Measurements from ENCODE around the gene CAMK1D.

CAMK1D gene

GRCh38 chr10:12572281-12572680 lies 222.9 kb downstream of the CAMK1D start:
- no peaks in the 10 kb centered on the region for H3K27me3 ChIP-seq (ENCODE audit: insufficient read depth, low read depth)
- no peaks in the 10 kb centered on the region for H3K79me2 ChIP-seq (ENCODE audit: insufficient read depth, low read depth)
- no peak overlapping the region for H3K27ac ChIP-seq
- H3K36me3 ChIP-seq (ENCODE audit: insufficient read depth): no peaks in the 10 kb centered on the region
- H3K4me3 ChIP-seq (IDR thresholded peaks at IDR 0.05; ENCODE audit: insufficient read depth, low read depth, low read length): no peak overlapping the region
- H3K4me1 ChIP-seq (ENCODE audit: low read depth, poor library complexity, severe bottlenecking): peaks cover 6% of the 10 kb centered on the region
- H2AFZ ChIP-seq (ENCODE audit: low read depth): no peak overlapping the region
- no peak for TF ChIP-seq CTCF (conservative IDR thresholded peaks at IDR 0.05; ENCODE audit: low read depth, low read length)
- no peak overlapping the region for H3K9ac ChIP-seq
- no peaks in the 10 kb centered on the region for H4K20me1 ChIP-seq (ENCODE audit: insufficient read depth)
- no peak overlapping the region for H3K4me2 ChIP-seq

DNA sequence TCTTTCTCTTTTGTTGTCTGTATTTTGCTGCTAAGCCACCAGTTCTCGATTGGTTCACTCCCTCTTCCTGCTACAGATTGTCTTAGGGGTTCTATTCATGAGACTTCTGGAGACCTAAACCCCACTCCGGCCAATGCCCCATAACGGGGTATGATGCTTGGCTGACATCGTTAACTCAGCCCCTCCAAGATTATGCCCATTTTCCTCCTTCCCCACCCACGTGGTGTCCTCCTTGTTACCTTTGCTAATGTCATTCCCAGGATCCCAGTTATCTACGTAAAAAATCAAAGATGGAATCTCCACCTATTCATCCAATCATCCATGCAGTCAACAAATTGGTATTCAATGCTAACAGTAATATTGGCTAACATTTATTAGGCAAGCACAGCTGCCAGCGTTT lies 228.3 kb downstream of the CAMK1D start:
- no peak overlapping the region for H3K4me3 ChIP-seq (IDR thresholded peaks at IDR 0.05; ENCODE audit: insufficient read depth, low read depth, low read length)
- no peaks in the 10 kb centered on the region for H3K79me2 ChIP-seq (ENCODE audit: insufficient read depth, low read depth)
- no peak for TF ChIP-seq CTCF (conservative IDR thresholded peaks at IDR 0.05; ENCODE audit: low read depth, low read length)

DNA sequence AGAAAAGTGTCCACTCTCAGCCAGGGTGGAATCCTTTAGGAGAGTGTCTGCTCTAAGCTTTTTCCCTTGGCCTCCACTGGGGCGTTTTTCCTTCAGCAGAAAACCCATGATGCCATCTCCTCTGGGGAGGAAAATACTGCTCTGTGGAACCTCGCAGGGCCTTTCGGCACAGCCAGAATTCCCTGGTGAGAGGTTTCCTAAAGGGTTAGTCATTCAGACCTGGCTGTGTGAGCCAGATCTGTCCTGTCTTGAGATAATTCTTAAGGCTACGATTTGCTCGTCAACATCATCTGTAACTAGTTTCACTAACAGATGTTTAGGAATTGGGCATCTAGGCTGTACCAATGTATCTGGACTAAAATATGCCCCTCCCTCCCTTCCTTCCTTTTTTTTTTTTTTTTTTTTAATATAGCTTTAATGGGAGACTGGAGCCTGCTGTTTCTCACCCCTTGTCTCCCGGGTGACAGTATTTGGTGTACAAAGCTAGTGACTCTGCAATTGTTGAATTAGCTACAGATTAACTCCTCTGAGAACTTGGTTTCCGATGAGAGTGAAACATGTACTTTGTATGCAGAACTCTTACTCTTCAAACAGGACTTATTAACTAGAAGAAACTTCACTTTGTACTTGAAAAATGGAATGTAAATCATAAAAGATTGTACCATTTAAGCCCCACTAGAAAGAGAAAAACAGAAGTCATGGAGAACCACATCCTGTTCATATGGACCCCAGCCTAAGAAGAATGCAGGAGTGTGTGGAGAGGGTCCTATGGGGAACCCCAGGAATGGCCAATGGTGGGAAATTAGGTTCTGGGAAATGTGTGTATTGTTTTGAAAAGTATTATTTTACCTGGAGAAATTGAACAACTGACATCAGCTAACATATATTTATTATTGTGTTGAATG lies 230.9 kb downstream of the CAMK1D start:
- H3K27ac ChIP-seq: no peak overlapping the region
- H3K79me2 ChIP-seq (ENCODE audit: insufficient read depth, low read depth): no peaks in the 10 kb centered on the region
- H3K36me3 ChIP-seq (ENCODE audit: insufficient read depth): no peaks in the 10 kb centered on the region
- no peak for TF ChIP-seq CTCF (conservative IDR thresholded peaks at IDR 0.05; ENCODE audit: low read depth, low read length)
- H3K4me2 ChIP-seq: no peak overlapping the region
- no peaks in the 10 kb centered on the region for H3K27me3 ChIP-seq (ENCODE audit: insufficient read depth, low read depth)
- no peak overlapping the region for H3K9ac ChIP-seq
- no peak overlapping the region for H2AFZ ChIP-seq (ENCODE audit: low read depth)
- H3K4me1 ChIP-seq (ENCODE audit: low read depth, poor library complexity, severe bottlenecking): no peaks in the 10 kb centered on the region
- no peak overlapping the region for H3K4me3 ChIP-seq (IDR thresholded peaks at IDR 0.05; ENCODE audit: insufficient read depth, low read depth, low read length)
- H4K20me1 ChIP-seq (ENCODE audit: insufficient read depth): no peaks in the 10 kb centered on the region

More for the DNA sequence above, 228.3 kb downstream of the CAMK1D start:
- Histone ChIP-seq H3K27ac (no peak overlapping the region), H3K27me3 (ENCODE audit: insufficient read depth, low read depth) (no peaks in the 10 kb centered on the region), H3K9ac (no peak overlapping the region), H3K4me2 (no peak overlapping the region), H2AFZ (ENCODE audit: low read depth) (no peak overlapping the region), H3K36me3 (ENCODE audit: insufficient read depth) (no peaks in the 10 kb centered on the region), H4K20me1 (ENCODE audit: insufficient read depth) (no peaks in the 10 kb centered on the region), H3K4me1 (ENCODE audit: low read depth, poor library complexity, severe bottlenecking) (no peaks in the 10 kb centered on the region)

DNA sequence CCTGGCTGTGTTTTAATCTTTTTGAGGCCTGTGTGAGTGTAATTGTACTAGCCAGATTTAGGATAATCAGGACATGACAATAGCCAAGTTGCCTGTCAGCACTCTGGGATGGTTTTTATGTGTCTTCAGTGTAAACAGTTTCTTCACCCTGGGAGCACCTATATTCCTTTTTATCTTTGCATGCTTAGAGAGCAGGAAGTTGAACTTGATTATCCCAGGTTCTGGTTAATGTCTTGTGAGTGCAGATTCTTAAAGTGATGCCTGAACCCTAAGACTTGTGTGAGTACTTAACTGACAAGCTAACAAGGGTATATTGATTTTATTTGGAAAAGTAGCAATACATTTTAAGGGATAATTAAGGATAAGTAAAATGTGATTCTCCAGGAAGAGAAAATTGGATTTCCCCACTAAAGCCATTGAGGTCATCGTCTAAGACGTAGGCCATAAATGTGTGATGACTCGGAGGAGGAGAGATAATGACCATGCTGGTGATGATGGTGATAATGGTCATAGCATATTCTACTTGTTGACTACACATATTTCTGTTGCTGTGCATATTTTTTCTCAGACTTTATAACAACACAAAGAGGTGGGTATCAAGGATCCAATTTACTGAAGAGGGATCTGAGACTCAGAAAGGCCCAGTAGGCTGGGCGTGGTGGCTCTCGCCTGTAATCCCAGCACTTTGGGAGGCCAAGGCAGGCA lies 234.7 kb downstream of the CAMK1D start:
- Histone ChIP-seq H3K27ac (no peak overlapping the region), H2AFZ (ENCODE audit: low read depth) (no peak overlapping the region), H3K36me3 (ENCODE audit: insufficient read depth) (no peaks in the 10 kb centered on the region), H3K4me3 (IDR thresholded peaks at IDR 0.05; ENCODE audit: insufficient read depth, low read depth, low read length) (no peak overlapping the region), H3K4me1 (ENCODE audit: low read depth, poor library complexity, severe bottlenecking) (no peaks in the 10 kb centered on the region), H3K27me3 (ENCODE audit: insufficient read depth, low read depth) (no peaks in the 10 kb centered on the region), H3K4me2 (no peak overlapping the region), H3K79me2 (ENCODE audit: insufficient read depth, low read depth) (no peaks in the 10 kb centered on the region), H3K9ac (no peak overlapping the region), H4K20me1 (ENCODE audit: insufficient read depth) (no peaks in the 10 kb centered on the region)
- TF ChIP-seq CTCF (conservative IDR thresholded peaks at IDR 0.05; ENCODE audit: low read depth, low read length): no peak
